NCI-H1694 treated with DMSO at 0.1 percent for 48 hours (cell line): ENCODE results near the gene MTOR.
A peak's percentile ranks its signal among the peaks of the same experiment; 100 is the strongest.

Experiments
- DNase-seq: peaks from one replicate; lab custom pipeline; 2025; lab: John Stamatoyannopoulos, UW

Gene MTOR

GRCh38 chr1:11061652-11062365, 200.5 kb downstream of the MTOR start:
- DNase-seq, result no peak

GRCh38 chr1:11059968-11060830, 202.2 kb downstream of the MTOR start, which contains the start of gene SRM:
TSS of gene SRM (minus strand) at chr1:11060018. CDS start at chr1:11059943, 75 bp downstream.
- peak; percentile 71 for DNase-seq

GRCh38 chr1:11059155-11059967, 203.0 kb downstream of the MTOR start:
- no peak for DNase-seq

DNA sequence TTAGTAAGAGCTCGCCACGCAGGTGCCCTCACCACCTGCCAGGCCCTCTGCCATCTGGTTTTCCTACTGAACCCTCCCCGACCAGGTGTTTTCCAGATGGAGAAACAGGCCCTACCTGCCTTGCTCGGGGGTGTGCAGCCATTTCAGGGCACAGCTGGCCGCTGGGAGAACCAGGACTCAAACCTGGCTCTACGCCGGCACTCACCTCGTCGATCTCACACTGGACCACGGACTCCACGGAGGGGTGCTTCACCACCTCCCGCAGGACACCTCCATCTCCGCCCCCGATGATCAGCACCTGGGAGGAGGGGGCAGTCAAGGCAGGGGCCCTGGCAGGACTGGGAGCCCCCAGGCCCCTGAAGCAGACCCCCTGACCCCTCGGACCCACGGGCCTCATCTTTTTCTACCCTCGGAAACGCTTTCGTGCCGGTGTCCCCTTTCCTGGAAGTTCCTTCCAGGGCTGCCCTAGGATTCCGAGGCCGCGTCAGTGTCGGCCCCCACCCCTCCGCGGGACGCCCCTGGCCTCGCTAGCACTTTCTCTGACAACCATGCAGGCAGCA, 203.7 kb downstream of the MTOR start:
- no peak for DNase-seq

DNA sequence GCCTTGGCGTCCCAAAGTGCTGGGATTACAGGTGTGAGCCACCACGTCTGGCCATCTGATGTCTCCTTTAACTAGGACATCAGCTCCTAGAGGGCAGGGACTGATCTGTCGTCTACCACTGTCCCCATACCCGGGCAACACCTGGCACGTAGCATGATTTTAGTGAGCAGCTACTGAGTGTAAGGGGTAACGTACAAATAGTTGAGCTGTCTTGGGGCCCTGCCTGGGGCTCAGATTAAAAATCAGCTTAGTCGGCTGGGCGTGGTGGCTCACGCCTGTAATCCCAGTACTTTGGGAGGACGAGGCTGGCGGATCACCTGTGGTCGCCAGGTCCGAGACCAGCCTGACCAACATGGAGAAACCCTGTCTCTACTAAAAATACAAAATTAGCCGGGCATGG, 204.3 kb downstream of the MTOR start:
- DNase-seq, result no peak

GRCh38 chr1:11057477-11057876, 204.9 kb downstream of the MTOR start:
- DNase-seq, result no peak
